GM18870 (cell line): ENCODE data around the gene VPS37B.
"Not testable (repeated sequence)": the region's sequence is repeated elsewhere in the genome, so short reads cannot be mapped to it uniquely, and the experiment has no call there.

Experiments
- ATAC-seq: cut with Tn5 transposase; IDR thresholded peaks from one replicate; pipeline ENCODE4 v1.9.1; 2021; ENCODE audit warnings: moderate library complexity; ENCODE audit not compliant: unreplicated experiment

VPS37B gene

GRCh38 chr12:122884860-122885259 lies 11.1 kb downstream of the VPS37B start:
- ATAC-seq, result no peak

- no peak for ATAC-seq
Measured at GRCh38 chr12:122884091-122884826, 11.7 kb downstream of the VPS37B start.

GRCh38 chr12:122882908-122883558 lies 12.9 kb downstream of the VPS37B start:
- no peak for ATAC-seq

- ATAC-seq, result no peak
Measured at GRCh38 chr12:122880668-122881067, 15.3 kb downstream of the VPS37B start.

- ATAC-seq, result no peak
Measured at GRCh38 chr12:122880155-122880667, 15.7 kb downstream of the VPS37B start.

- ATAC-seq, result no peak
Measured at GRCh38 chr12:122878780-122879612, 16.9 kb downstream of the VPS37B start.

GRCh38 chr12:122876731-122877130 lies 19.2 kb downstream of the VPS37B start:
- no peak for ATAC-seq

- ATAC-seq, result not testable (repeated sequence)
Measured at GRCh38 chr12:122876281-122876680, 19.6 kb downstream of the VPS37B start.

GRCh38 chr12:122875590-122876220 lies 20.2 kb downstream of the VPS37B start:
- peak; percentile 63 for ATAC-seq

GRCh38 chr12:122874081-122874480 lies 21.8 kb downstream of the VPS37B start:
- ATAC-seq, result no peak

GRCh38 chr12:122873540-122873939 lies 22.4 kb downstream of the VPS37B start:
- ATAC-seq, result no peak

- no peak for ATAC-seq
Measured at GRCh38 chr12:122872815-122873361, 23.0 kb downstream of the VPS37B start.

- no peak for ATAC-seq
Measured at GRCh38 chr12:122871851-122872780, 23.8 kb downstream of the VPS37B start.

GRCh38 chr12:122870867-122871664 lies 24.9 kb downstream of the VPS37B start:
- ATAC-seq, result no peak

GRCh38 chr12:122870163-122870842 lies 25.6 kb downstream of the VPS37B start:
- no peak for ATAC-seq

GRCh38 chr12:122869207-122869973 lies 26.5 kb downstream of the VPS37B start:
- ATAC-seq, result no peak

GRCh38 chr12:122868471-122869177 lies 27.3 kb downstream of the VPS37B start:
- ATAC-seq, result no peak
